ENCODE data around the gene TP53BP1.

TP53BP1 gene

DNA sequence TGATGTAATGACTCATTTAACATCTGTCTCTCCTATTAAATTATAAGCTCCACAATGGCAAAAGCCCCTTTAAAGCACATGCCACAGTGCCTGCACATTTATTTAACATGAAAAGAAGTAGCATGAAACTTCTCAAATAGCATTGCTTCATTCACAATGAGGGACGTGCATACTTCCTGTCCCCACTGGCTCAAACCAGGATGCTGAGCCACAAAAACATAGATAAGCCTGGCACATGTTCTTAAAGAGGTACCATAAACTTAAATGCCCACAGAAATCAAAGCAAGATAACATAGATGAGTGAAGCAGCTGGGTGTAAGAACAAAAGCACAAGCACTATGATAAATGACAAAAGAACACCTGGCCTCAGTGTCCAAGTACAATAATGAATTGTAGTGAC, 3.8 kb downstream of the TP53BP1 start:
- H3K4me1 ChIP-seq (ENCODE audit: insufficient read depth, low read length, severe bottlenecking) = peaks cover 14% of the 10 kb centered on the region
- H3K27me3 ChIP-seq (ENCODE audit: insufficient read depth, low read length) = no peaks in the 10 kb centered on the region
- H3K27ac ChIP-seq (ENCODE audit: low read depth, low read length, poor library complexity, severe bottlenecking) = no peak overlapping the region
- peaks cover 44% of the 10 kb centered on the region for H3K36me3 ChIP-seq (ENCODE audit: insufficient read depth, low read length)
- no peaks in the 10 kb centered on the region for H3F3A ChIP-seq (ENCODE audit: insufficient read depth, low read length)
- no peaks in the 10 kb centered on the region for H3K9me3 ChIP-seq (ENCODE audit: low read length)
- TF ChIP-seq, protein P1, sequence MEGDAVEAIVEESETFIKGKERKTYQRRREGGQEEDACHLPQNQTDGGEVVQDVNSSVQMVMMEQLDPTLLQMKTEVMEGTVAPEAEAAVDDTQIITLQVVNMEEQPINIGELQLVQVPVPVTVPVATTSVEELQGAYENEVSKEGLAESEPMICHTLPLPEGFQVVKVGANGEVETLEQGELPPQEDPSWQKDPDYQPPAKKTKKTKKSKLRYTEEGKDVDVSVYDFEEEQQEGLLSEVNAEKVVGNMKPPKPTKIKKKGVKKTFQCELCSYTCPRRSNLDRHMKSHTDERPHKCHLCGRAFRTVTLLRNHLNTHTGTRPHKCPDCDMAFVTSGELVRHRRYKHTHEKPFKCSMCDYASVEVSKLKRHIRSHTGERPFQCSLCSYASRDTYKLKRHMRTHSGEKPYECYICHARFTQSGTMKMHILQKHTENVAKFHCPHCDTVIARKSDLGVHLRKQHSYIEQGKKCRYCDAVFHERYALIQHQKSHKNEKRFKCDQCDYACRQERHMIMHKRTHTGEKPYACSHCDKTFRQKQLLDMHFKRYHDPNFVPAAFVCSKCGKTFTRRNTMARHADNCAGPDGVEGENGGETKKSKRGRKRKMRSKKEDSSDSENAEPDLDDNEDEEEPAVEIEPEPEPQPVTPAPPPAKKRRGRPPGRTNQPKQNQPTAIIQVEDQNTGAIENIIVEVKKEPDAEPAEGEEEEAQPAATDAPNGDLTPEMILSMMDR (IDR thresholded peaks at IDR 0.05; ENCODE audit: low read length) = no peak
- no peak for TF ChIP-seq EZH2 (IDR thresholded peaks at IDR 0.05; ENCODE audit: borderline replicate concordance, low read length)
- no peak overlapping the region for H3K4me2 ChIP-seq (ENCODE audit: low read length)
- no peaks in the 10 kb centered on the region for H3K79me2 ChIP-seq (ENCODE audit: insufficient read depth, low read length)
- no peaks in the 10 kb centered on the region for H3K9me2 ChIP-seq (ENCODE audit: low read depth, low read length)
- no peak overlapping the region for H2AFZ ChIP-seq (ENCODE audit: low read length)
- H4K20me1 ChIP-seq (ENCODE audit: insufficient read depth, low read length) = no peaks in the 10 kb centered on the region
- H3K4me3 ChIP-seq (ENCODE audit: low read depth, low read length, poor library complexity, severe bottlenecking) = no peak overlapping the region
- H3K9ac ChIP-seq (ENCODE audit: low read length) = no peak overlapping the region

DNA sequence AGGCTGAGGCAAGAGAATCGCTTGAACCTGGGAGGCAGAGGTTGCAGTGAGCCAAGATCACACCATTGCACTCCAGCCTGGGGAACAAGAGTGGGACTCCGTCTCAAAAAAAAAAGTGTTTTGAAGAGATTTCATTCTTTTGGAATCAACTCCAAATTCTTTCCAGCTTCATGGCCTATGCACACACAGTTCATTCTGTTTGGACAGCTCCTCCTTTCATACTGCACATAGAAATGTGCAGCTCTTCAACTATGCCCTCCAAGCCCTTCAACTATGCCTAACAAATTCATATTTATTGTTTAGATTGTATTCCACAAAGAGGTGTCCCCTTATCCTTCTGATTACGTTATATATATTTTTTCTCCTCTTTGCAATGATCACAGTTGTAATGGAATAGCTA, 4.2 kb downstream of the TP53BP1 start:
- no peaks in the 10 kb centered on the region for H4K20me1 ChIP-seq (ENCODE audit: insufficient read depth, low read length)
- no peak overlapping the region for H3K4me2 ChIP-seq (ENCODE audit: low read length)
- H3K9ac ChIP-seq (ENCODE audit: low read length) = no peak overlapping the region
- peaks cover 14% of the 10 kb centered on the region for H3K4me1 ChIP-seq (ENCODE audit: insufficient read depth, low read length, severe bottlenecking)
- peaks cover 44% of the 10 kb centered on the region for H3K36me3 ChIP-seq (ENCODE audit: insufficient read depth, low read length)
- TF ChIP-seq, protein P1 (IDR thresholded peaks at IDR 0.05; ENCODE audit: low read length) = no peak
- no peak for TF ChIP-seq EZH2 (IDR thresholded peaks at IDR 0.05; ENCODE audit: borderline replicate concordance, low read length)
- no peaks in the 10 kb centered on the region for H3K9me2 ChIP-seq (ENCODE audit: low read depth, low read length)
- no peaks in the 10 kb centered on the region for H3F3A ChIP-seq (ENCODE audit: insufficient read depth, low read length)
- H2AFZ ChIP-seq (ENCODE audit: low read length) = no peak overlapping the region
- no peaks in the 10 kb centered on the region for H3K79me2 ChIP-seq (ENCODE audit: insufficient read depth, low read length)
- H3K27ac ChIP-seq (ENCODE audit: low read depth, low read length, poor library complexity, severe bottlenecking) = no peak overlapping the region
- H3K4me3 ChIP-seq (ENCODE audit: low read depth, low read length, poor library complexity, severe bottlenecking) = no peak overlapping the region
- H3K9me3 ChIP-seq (ENCODE audit: low read length) = no peaks in the 10 kb centered on the region
- no peaks in the 10 kb centered on the region for H3K27me3 ChIP-seq (ENCODE audit: insufficient read depth, low read length)

DNA sequence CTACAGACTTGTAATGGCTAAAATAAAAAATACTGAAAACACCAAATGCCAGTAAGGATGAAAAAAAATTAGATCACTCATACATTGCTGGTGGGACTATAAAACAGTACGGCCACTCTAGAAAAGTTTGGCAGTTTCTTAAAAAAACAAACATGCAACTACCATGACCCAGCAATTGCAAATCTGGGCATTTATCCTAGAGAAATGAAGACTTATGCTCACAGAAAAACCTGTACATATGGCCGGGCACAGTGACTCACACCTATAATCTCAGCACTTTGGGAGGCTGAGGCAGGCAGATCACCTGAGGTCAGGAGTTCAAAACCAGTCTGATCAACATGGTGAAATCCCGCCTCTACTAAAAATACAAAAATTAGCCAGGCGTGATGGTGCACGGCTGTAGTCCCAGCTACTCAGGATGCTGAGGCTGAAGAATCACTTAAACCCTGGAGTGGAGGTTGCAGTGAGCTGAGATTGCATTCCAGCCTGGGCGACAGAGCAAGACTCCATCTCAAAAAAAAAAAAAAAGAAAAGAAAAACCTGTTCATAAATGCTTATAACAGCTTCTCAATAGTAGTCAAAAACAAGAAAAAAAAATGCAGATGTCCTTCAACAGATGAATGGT, 5.6 kb downstream of the TP53BP1 start:
- Histone ChIP-seq H3K9ac (ENCODE audit: low read length) (no peak overlapping the region), H3K4me1 (ENCODE audit: insufficient read depth, low read length, severe bottlenecking) (peaks cover 8% of the 10 kb centered on the region), H3K9me2 (ENCODE audit: low read depth, low read length) (no peaks in the 10 kb centered on the region), H3K27ac (ENCODE audit: low read depth, low read length, poor library complexity, severe bottlenecking) (no peak overlapping the region), H3K36me3 (ENCODE audit: insufficient read depth, low read length) (peaks cover 44% of the 10 kb centered on the region), H3K9me3 (ENCODE audit: low read length) (no peaks in the 10 kb centered on the region), H3K79me2 (ENCODE audit: insufficient read depth, low read length) (no peaks in the 10 kb centered on the region), H4K20me1 (ENCODE audit: insufficient read depth, low read length) (no peaks in the 10 kb centered on the region), H3K4me2 (ENCODE audit: low read length) (no peak overlapping the region), H3F3A (ENCODE audit: insufficient read depth, low read length) (no peaks in the 10 kb centered on the region), H3K4me3 (ENCODE audit: low read depth, low read length, poor library complexity, severe bottlenecking) (no peak overlapping the region), H3K27me3 (ENCODE audit: insufficient read depth, low read length) (no peaks in the 10 kb centered on the region), H2AFZ (ENCODE audit: low read length) (no peak overlapping the region)
- no peak for TF ChIP-seq EZH2 (IDR thresholded peaks at IDR 0.05; ENCODE audit: borderline replicate concordance, low read length)

DNA sequence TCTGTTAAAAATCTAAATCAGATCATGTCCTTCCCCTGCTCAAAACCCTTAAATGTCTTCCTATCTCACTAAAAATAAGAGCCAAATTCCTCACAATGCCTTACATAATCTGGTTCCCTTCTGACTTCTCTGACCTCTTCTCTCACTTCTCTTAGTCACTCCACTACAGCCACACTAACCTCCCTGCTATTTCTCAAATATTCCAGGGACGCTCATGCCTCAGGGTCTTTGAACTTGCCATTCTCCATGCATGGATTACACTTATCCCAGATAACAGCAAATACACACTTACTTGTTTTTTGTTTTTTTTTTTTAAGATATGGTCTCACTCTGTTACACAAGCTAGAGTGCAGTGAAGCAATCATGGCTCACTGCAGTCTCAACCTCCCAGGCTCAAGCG, 8.5 kb downstream of the TP53BP1 start:
- no peak for TF ChIP-seq EZH2 (IDR thresholded peaks at IDR 0.05; ENCODE audit: borderline replicate concordance, low read length)
- TF ChIP-seq, protein P1 (IDR thresholded peaks at IDR 0.05; ENCODE audit: low read length) = no peak
- Histone ChIP-seq H3K9me3 (ENCODE audit: low read length) (no peaks in the 10 kb centered on the region), H3K9ac (ENCODE audit: low read length) (no peak overlapping the region)

More for the DNA sequence above, 8.5 kb downstream of the TP53BP1 start:
- no peak overlapping the region for H3K4me3 ChIP-seq (ENCODE audit: low read depth, low read length, poor library complexity, severe bottlenecking)
- no peaks in the 10 kb centered on the region for H4K20me1 ChIP-seq (ENCODE audit: insufficient read depth, low read length)
- no peaks in the 10 kb centered on the region for H3K9me2 ChIP-seq (ENCODE audit: low read depth, low read length)
- peaks cover 40% of the 10 kb centered on the region for H3K36me3 ChIP-seq (ENCODE audit: insufficient read depth, low read length)
- no peaks in the 10 kb centered on the region for H3K79me2 ChIP-seq (ENCODE audit: insufficient read depth, low read length)
- H3K27ac ChIP-seq (ENCODE audit: low read depth, low read length, poor library complexity, severe bottlenecking) = no peak overlapping the region
- no peaks in the 10 kb centered on the region for H3F3A ChIP-seq (ENCODE audit: insufficient read depth, low read length)
- no peaks in the 10 kb centered on the region for H3K4me1 ChIP-seq (ENCODE audit: insufficient read depth, low read length, severe bottlenecking)
- no peaks in the 10 kb centered on the region for H3K27me3 ChIP-seq (ENCODE audit: insufficient read depth, low read length)
- H3K4me2 ChIP-seq (ENCODE audit: low read length) = no peak overlapping the region
- H2AFZ ChIP-seq (ENCODE audit: low read length) = no peak overlapping the region

Data from OCI-LY1 (cell line).